CD4-positive, alpha-beta memory T cell (primary cell): ENCODE results near the gene FHOD3. TPM values are rescaled to one million over a fixed set of nuclear protein-coding genes. Genes with fewer than 3 reads are reported as not detected.

Experiments
- CTCF ChIA-PET: fragments of 350-600 bp; sonication (Branson Sonifier 250); formaldehyde crosslinking; loops from one replicate; lab custom pipeline; 2021; ENCODE audit warnings: inconsistent platforms; ENCODE audit not compliant: partially characterized antibody; lab: Charles Lee
- POLR2A ChIA-PET: fragments of 350-600 bp; sonication (Branson Sonifier 250); formaldehyde crosslinking; loops from one replicate; lab custom pipeline; 2021; ENCODE audit not compliant: partially characterized antibody; lab: Charles Lee
- DNase-seq, 5 donors: peaks; one replicate each; pipeline versions ENCODE4 v3.0.0 to v3.0.0-alpha.2; 2020 to 2022; ENCODE audit warnings: mixed read lengths in 1 of 5
- H3K27ac ChIP-seq: one replicate; pipeline ENCODE4 v1.7.0; 2013; ENCODE audit warnings: low read depth, low read length
- H3K27me3 ChIP-seq: 2 replicates; pipeline ENCODE4 v1.7.0; 2013; ENCODE audit warnings: mild to moderate bottlenecking, low read length, moderate library complexity; ENCODE audit not compliant: insufficient read depth
- H3K36me3 ChIP-seq: 2 replicates; pipeline ENCODE4 v1.7.0; 2013; ENCODE audit warnings: mild to moderate bottlenecking, low read length, moderate library complexity; ENCODE audit not compliant: insufficient read depth
- H3K4me1 ChIP-seq: 2 replicates; pipeline ENCODE4 v1.7.0; 2013; ENCODE audit warnings: mild to moderate bottlenecking, low read length, moderate library complexity; ENCODE audit not compliant: insufficient read depth
- H3K4me3 ChIP-seq, 2 donors: one replicate each; pipeline ENCODE4 v1.7.0; 2013; ENCODE audit warnings: low read length in 2 of 2, mild to moderate bottlenecking in 1 of 2
- H3K9me3 ChIP-seq, 2 donors: one replicate each; pipeline ENCODE4 v1.7.0; 2013; ENCODE audit warnings: low read length in 2 of 2, control low read depth in 1 of 2; ENCODE audit not compliant: control insufficient read depth in 1 of 2
- H3K27ac Mint-ChIP-seq, 7 donors: one replicate each; pipeline ENCODE4 v1.8.0; 2020 to 2021; ENCODE audit warnings: mixed read lengths in 7 of 7, mild to moderate bottlenecking in 6 of 7, inconsistent platforms in 3 of 7, moderate library complexity in 3 of 7
- H3K27me3 Mint-ChIP-seq, 2 donors: one replicate each; pipeline ENCODE4 v1.8.0; 2020 to 2021; ENCODE audit warnings: mixed read lengths in 2 of 2
- H3K36me3 Mint-ChIP-seq, 2 donors: one replicate each; pipeline ENCODE4 v1.8.0; 2020 to 2021; ENCODE audit warnings: mixed read lengths in 2 of 2, inconsistent platforms in 1 of 2, mild to moderate bottlenecking in 1 of 2
- H3K4me1 Mint-ChIP-seq, 4 donors: one replicate each; pipeline ENCODE4 v1.8.0; 2020 to 2021; ENCODE audit warnings: mixed read lengths in 4 of 4, mild to moderate bottlenecking in 1 of 4
- H3K4me3 Mint-ChIP-seq, 8 donors: one replicate each; pipeline ENCODE4 v1.8.0; 2020 to 2021; ENCODE audit warnings: mixed read lengths in 8 of 8, mild to moderate bottlenecking in 7 of 8, moderate library complexity in 6 of 8, inconsistent platforms in 3 of 8
- H3K9me3 Mint-ChIP-seq, 8 donors: one replicate each; pipeline ENCODE4 v1.8.0; 2020 to 2021; ENCODE audit warnings: mixed read lengths in 8 of 8, mild to moderate bottlenecking in 5 of 8, inconsistent platforms in 3 of 8, moderate library complexity in 1 of 8
- intact Hi-C: fragments of 100-400 bp; cut with micrococcal nuclease; formaldehyde crosslinking; loops from one replicate; pipeline ENCODE4 v1.15.1; 2023
- polyA plus RNA-seq, 2 donors: library from polyadenylated mRNA; unstranded; fragments of 300-500 nt; fragmentation: Illumina TruSeq; gene quantifications; one replicate each; pipeline ENCODE4 v1.2.3, GENCODE V29; 2021
- total RNA-seq, 2 experiments: library from RNA; stranded (reverse); gene quantifications; one replicate each; pipeline ENCODE4 v1.2.3, GENCODE V29; 2021

The FHOD3 gene
- total and polyA plus RNA-seq, 4 experiments from 2014 or later, result not detected

- no peaks in the 10 kb centered on the region for H3K4me1 Mint-ChIP-seq
- no peak overlapping the region for H3K27ac Mint-ChIP-seq
- no peaks in the 10 kb centered on the region for H3K27me3 ChIP-seq
- H3K36me3 ChIP-seq, result no peaks in the 10 kb centered on the region
- H3K9me3 Mint-ChIP-seq, result peaks cover 0 to 19% (median 8%) of the 10 kb centered on the region in 8 donors
- H3K4me3 Mint-ChIP-seq, result no peak overlapping the region
- no peak overlapping the region for H3K27ac ChIP-seq
- intact Hi-C loops, result no loop called here
- DNase-seq, result no peak
- peaks cover 0 to 14% of the 10 kb centered on the region in 2 donors for H3K27me3 Mint-ChIP-seq
- no peaks in the 10 kb centered on the region for H3K4me1 ChIP-seq
- H3K4me3 ChIP-seq, result no peak overlapping the region
- H3K36me3 Mint-ChIP-seq, result no peaks in the 10 kb centered on the region
- ChIA-PET POLR2A (no interaction called here), CTCF (no interaction called here)
- no peaks in the 10 kb centered on the region for H3K9me3 ChIP-seq
These were observed 101.5 kb downstream of the FHOD3 start for GRCh38 chr18:36399055-36399454.

DNA sequence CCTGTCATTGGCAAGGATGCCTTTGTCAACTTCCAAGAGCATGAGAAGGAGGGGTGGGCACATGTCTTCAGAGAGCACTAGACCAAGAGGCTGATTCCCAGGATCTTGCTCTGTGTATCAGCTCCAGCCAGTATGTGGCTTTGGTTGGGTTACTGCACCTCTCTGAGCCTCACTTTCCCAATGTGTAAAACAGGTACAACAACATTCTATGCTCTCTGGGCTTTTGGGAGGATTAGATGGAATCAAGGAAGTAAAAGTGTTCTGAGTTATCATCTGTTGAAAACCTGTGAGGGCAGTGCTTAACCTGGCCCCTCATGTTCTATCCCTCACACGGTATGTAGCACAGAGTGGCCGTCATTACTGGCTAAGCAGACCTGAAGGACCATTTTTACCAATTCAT lies 103.9 kb downstream of the FHOD3 start:
- intact Hi-C loops, result no loop called here
- POLR2A ChIA-PET, result no interaction called here
- Histone ChIP-seq H3K9me3 (no peaks in the 10 kb centered on the region), H3K36me3 (no peaks in the 10 kb centered on the region), H3K4me1 (no peaks in the 10 kb centered on the region), H3K4me3 (no peak overlapping the region), H3K27ac (no peak overlapping the region), H3K27me3 (no peaks in the 10 kb centered on the region)
- Mint-ChIP-seq H3K27me3 (peaks cover 0 to 12% of the 10 kb centered on the region in 2 donors), H3K4me3 (no peak overlapping the region), H3K27ac (no peak overlapping the region), H3K4me1 (no peaks in the 10 kb centered on the region), H3K9me3 (peaks cover 0 to 9% (median 4%) of the 10 kb centered on the region in 8 donors), H3K36me3 (no peaks in the 10 kb centered on the region)
- DNase-seq, result no peak
- CTCF ChIA-PET, result no interaction called here

DNA sequence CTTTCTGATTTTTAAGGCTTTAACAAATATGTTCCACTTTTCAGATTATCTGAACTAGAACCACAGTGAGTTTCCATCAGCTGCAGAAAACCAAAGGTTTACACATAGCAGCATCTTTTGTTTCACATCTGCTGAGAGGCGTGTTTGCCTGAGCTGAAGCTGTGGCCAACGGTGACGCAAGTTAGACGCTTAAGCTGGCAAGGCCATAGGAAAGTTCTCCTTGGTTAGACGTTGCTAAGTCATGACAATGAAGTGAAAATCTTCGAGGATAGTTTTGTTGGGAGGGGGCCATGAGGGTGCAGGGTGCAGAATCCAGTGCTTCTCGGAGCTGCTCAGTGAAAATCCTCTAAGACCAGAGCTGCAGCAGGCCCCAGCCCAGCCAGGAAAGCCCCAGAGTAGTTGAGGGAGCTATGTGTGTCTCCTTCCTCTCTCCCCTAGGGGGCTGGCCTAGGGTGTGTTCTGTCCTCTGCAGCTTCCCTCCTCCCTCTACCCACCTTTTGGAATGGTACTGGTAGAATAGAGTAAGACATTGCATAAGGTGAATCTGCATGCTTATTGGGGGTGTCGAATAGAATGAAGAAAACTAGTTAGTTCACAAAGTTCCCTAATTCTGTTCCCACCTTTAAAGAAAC lies 105.4 kb downstream of the FHOD3 start:
- H3K27ac ChIP-seq, result no peak overlapping the region
- H3K9me3 ChIP-seq, result no peaks in the 10 kb centered on the region
- Mint-ChIP-seq H3K4me3 (no peak overlapping the region), H3K4me1 (no peaks in the 10 kb centered on the region), H3K27me3 (peaks cover 0 to 12% of the 10 kb centered on the region in 2 donors), H3K9me3 (peaks cover 0 to 2% (median 0%) of the 10 kb centered on the region in 8 donors), H3K27ac (no peak overlapping the region), H3K36me3 (no peaks in the 10 kb centered on the region)
- no peaks in the 10 kb centered on the region for H3K36me3 ChIP-seq
- H3K27me3 ChIP-seq, result no peaks in the 10 kb centered on the region
- H3K4me3 ChIP-seq, result no peak overlapping the region
- CTCF ChIA-PET, result no interaction called here
- POLR2A ChIA-PET, result no interaction called here
- no peak for DNase-seq
- H3K4me1 ChIP-seq, result no peaks in the 10 kb centered on the region
- intact Hi-C loops, result no loop called here

DNA sequence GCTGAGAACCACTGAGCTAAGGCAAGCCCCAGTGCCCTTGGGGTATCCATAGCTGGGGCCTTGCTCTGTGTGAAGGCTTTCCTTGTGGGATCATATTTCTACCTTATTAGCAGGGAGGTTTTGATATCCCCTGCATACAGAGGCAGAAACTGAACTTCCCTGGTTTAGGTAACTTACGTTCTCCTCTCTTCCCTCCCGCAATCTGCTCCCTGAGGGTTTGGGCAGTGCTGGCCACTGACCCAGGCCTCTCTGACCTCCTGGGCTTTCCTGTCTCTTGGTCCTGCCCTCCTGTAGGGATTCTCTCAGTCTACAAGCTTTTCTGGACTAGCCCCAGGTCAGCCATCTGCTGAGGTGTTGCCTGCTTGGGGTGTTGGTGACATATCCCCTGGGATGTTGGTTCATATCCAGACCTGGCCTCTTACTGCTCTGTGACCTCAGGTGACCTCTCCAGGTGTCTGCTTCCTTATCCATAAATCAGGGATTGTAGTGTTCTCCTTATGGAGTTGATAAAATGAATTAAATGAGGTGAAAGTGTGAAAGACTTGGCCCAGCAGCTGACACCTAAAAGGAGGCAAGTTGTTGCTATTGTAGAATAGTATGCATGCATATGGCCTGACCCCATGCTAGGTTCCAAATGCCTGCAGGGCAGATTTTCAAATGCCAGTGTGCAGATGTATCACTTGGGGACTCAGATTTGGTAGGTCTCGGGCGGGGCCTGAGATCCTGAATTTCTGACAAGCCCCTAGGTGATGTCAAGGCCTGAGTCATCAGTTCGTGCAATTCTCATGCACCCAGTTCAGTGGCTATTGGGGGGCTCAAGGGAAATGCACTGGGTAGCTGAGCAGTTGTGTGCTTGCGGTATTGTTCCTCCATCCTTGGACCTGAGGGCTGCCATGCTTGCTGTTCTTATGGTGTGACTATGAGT lies 106.6 kb downstream of the FHOD3 start:
- Mint-ChIP-seq H3K27ac (no peak overlapping the region), H3K4me3 (no peak overlapping the region), H3K27me3 (peaks cover 0 to 12% of the 10 kb centered on the region in 2 donors), H3K9me3 (peaks cover 0 to 2% (median 0%) of the 10 kb centered on the region in 8 donors), H3K36me3 (no peaks in the 10 kb centered on the region), H3K4me1 (no peaks in the 10 kb centered on the region)
- CTCF ChIA-PET, result no interaction called here
- Histone ChIP-seq H3K4me3 (no peak overlapping the region), H3K36me3 (no peaks in the 10 kb centered on the region), H3K27me3 (no peaks in the 10 kb centered on the region), H3K4me1 (no peaks in the 10 kb centered on the region), H3K9me3 (no peaks in the 10 kb centered on the region), H3K27ac (no peak overlapping the region)
- no peak for DNase-seq
- POLR2A ChIA-PET, result no interaction called here
- intact Hi-C loops, result no loop called here

- no peaks in the 10 kb centered on the region for H3K4me1 ChIP-seq
- H3K9me3 Mint-ChIP-seq, result peaks cover 0 to 2% (median 0%) of the 10 kb centered on the region in 8 donors
- peaks cover 0 to 3% of the 10 kb centered on the region in 2 donors for H3K27me3 Mint-ChIP-seq
- CTCF ChIA-PET, result interaction anchor here (1.4 kb wide), 1 partner anchor 282 kb away, joined by 3 read pairs; no protein-coding TSS in a partner anchor
- H3K4me3 ChIP-seq, result no peak overlapping the region
- H3K27me3 ChIP-seq, result no peaks in the 10 kb centered on the region
- H3K36me3 Mint-ChIP-seq, result no peaks in the 10 kb centered on the region
- no peak for DNase-seq
- H3K27ac Mint-ChIP-seq, result no peak overlapping the region
- no peaks in the 10 kb centered on the region for H3K9me3 ChIP-seq
- H3K4me3 Mint-ChIP-seq, result no peak overlapping the region
- H3K4me1 Mint-ChIP-seq, result no peaks in the 10 kb centered on the region
- no peak overlapping the region for H3K27ac ChIP-seq
- POLR2A ChIA-PET, result no interaction called here
- intact Hi-C loops, result no loop called here
- no peaks in the 10 kb centered on the region for H3K36me3 ChIP-seq
These were observed 108.1 kb downstream of the FHOD3 start for GRCh38 chr18:36405611-36406010.

GRCh38 chr18:36406805-36407204 lies 109.3 kb downstream of the FHOD3 start:
- CTCF ChIA-PET, result interaction anchor here (1.4 kb wide), 1 partner anchor 281 kb away, joined by 3 read pairs; no protein-coding TSS in a partner anchor
- H3K36me3 ChIP-seq, result no peaks in the 10 kb centered on the region
- POLR2A ChIA-PET, result no interaction called here

GRCh38 chr18:36408606-36409005 lies 111.1 kb downstream of the FHOD3 start:
- intact Hi-C loops, result no loop called here
- Mint-ChIP-seq H3K36me3 (no peaks in the 10 kb centered on the region), H3K27me3 (peaks cover 0 to 2% of the 10 kb centered on the region in 2 donors), H3K27ac (no peak overlapping the region), H3K9me3 (peaks cover 0 to 2% (median 0%) of the 10 kb centered on the region in 8 donors), H3K4me1 (no peaks in the 10 kb centered on the region), H3K4me3 (no peak overlapping the region)
- Histone ChIP-seq H3K4me1 (no peaks in the 10 kb centered on the region), H3K4me3 (no peak overlapping the region), H3K27me3 (no peaks in the 10 kb centered on the region), H3K9me3 (no peaks in the 10 kb centered on the region), H3K27ac (no peak overlapping the region), H3K36me3 (no peaks in the 10 kb centered on the region)
- DNase-seq, result no peak
- POLR2A ChIA-PET, result no interaction called here
- CTCF ChIA-PET, result interaction anchor here (1.5 kb wide), 2 partner anchors 12 to 19 kb away, joined by 3 to 5 read pairs; no protein-coding TSS in a partner anchor

More at GRCh38 chr18:36406805-36407204, 109.3 kb downstream of the FHOD3 start:
- DNase-seq, result no peak
- Mint-ChIP-seq H3K36me3 (no peaks in the 10 kb centered on the region), H3K27me3 (peaks cover 0 to 2% of the 10 kb centered on the region in 2 donors), H3K27ac (no peak overlapping the region), H3K9me3 (peaks cover 0 to 2% (median 0%) of the 10 kb centered on the region in 8 donors), H3K4me1 (no peaks in the 10 kb centered on the region), H3K4me3 (no peak overlapping the region)
- Histone ChIP-seq H3K4me3 (no peak overlapping the region), H3K4me1 (no peaks in the 10 kb centered on the region), H3K27ac (no peak overlapping the region), H3K27me3 (no peaks in the 10 kb centered on the region), H3K9me3 (no peaks in the 10 kb centered on the region)
- intact Hi-C loops, result no loop called here
